KMS-11 (cell line): ENCODE data around the gene FEM1B.

ENCODE experiments used
- H2AFZ ChIP-seq: fragments of 200-600 bp; sonication (generic); 2 replicates; pipeline ENCODE4 v1.6.1; 2016; ENCODE audit warnings: antibody characterized with exemption, mixed run types, low read depth
- H3K27ac ChIP-seq: fragments of 200-600 bp; sonication (generic); 2 replicates; pipeline ENCODE4 v1.6.1; 2016; ENCODE audit warnings: mild to moderate bottlenecking, mixed run types
- H3K27me3 ChIP-seq: fragments of 200-600 bp; sonication (generic); 2 replicates; pipeline ENCODE4 v1.6.1; 2017; ENCODE audit warnings: mild to moderate bottlenecking, low read depth, mixed run types, moderate library complexity; ENCODE audit not compliant: insufficient read depth
- H3K36me3 ChIP-seq: fragments of 200-600 bp; sonication (generic); 2 replicates; pipeline ENCODE4 v1.6.1; 2017; ENCODE audit warnings: mild to moderate bottlenecking, mixed run types; ENCODE audit not compliant: insufficient read depth
- H3K4me1 ChIP-seq: fragments of 200-600 bp; sonication (generic); 2 replicates; pipeline ENCODE4 v1.6.1; 2016; ENCODE audit warnings: mild to moderate bottlenecking, low read depth, mixed run types; ENCODE audit not compliant: poor library complexity, severe bottlenecking
- H3K4me2 ChIP-seq: fragments of 200-600 bp; sonication (generic); 2 replicates; pipeline ENCODE4 v1.7.0; 2016; ENCODE audit warnings: mild to moderate bottlenecking, mixed run types
- H3K4me3 ChIP-seq: fragments of 200-600 bp; sonication (generic); IDR thresholded peaks from 2 replicates; pipeline ENCODE4 v1.6.1; 2017; ENCODE audit warnings: low read depth, low read length, mixed read lengths; ENCODE audit not compliant: insufficient read depth
- H3K79me2 ChIP-seq: fragments of 200-600 bp; sonication (generic); 2 replicates; pipeline ENCODE4 v1.6.1; 2016; ENCODE audit warnings: low read depth, mixed run types; ENCODE audit not compliant: insufficient read depth
- H3K9ac ChIP-seq: fragments of 200-600 bp; sonication (generic); 2 replicates; pipeline ENCODE4 v1.6.1; 2016; ENCODE audit warnings: mild to moderate bottlenecking, mixed run types
- H4K20me1 ChIP-seq: fragments of 200-600 bp; sonication (generic); 2 replicates; pipeline ENCODE4 v1.6.1; 2016; ENCODE audit warnings: mild to moderate bottlenecking, mixed run types; ENCODE audit not compliant: insufficient read depth
- TF ChIP-seq, protein P1 (sequence below): fragments of 200-600 bp; sonication (generic); conservative IDR thresholded peaks from 2 replicates; pipeline ENCODE4 v1.6.1; 2017; ENCODE audit warnings: low read depth, mild to moderate bottlenecking, antibody characterized with exemption, low read length, moderate library complexity, mixed read lengths

FEM1B gene

DNA sequence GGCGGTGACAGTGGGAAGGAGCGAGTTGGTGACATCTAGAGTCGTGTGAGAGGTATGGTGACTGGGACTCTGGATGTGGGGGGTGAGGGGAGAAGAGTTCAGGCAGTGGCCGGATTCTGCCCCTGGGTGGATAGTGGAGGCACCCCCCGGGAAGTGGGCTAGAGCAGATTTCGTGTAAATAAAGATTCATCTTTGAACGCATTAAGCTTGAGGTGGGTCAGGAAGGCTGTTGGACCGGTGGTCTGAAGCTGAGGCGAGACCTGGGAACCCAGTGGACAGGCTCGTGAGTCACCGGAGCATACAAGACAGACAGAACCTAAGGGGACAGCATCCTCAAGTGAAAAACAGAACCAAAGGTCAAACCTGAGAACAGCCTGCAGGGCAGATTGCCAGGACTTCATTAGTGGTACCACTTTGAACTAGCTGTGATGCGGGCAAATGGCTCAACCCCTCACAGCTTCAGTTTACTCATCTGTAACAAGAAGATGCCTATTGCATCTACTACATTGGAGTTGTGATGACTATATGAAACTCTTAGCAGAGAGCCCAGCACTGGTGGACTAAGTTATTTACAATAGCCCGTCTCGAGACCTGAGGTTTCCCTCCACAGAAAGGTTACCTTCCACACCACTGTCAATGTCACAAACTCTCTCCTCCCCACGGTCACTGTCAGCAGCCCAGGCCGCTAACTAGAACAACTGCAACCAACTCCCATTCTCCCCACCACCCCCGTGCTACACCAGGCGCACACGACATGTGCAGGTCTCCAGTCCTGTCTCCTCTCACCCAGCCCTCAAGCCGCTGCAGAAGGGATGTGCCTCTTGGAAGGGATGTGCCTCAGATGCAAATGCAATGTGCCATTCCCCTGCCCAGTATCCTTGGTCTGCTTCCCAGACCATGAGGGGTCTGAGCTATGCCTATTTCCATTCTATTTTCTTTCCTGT is 47.1 kb upstream of the FEM1B start:
- Histone ChIP-seq H3K4me3 (no peak overlapping the region), H3K79me2 (peaks cover 38% of the 10 kb centered on the region), H4K20me1 (no peaks in the 10 kb centered on the region), H3K27ac (peak overlapping the region; percentile 83), H3K9ac (peak overlapping the region; percentile 95), H3K4me2 (peak overlapping the region; percentile 70), H3K36me3 (no peaks in the 10 kb centered on the region), H2AFZ (peak overlapping the region; percentile 73), H3K27me3 (no peaks in the 10 kb centered on the region), H3K4me1 (peaks cover 46% of the 10 kb centered on the region)
- TF ChIP-seq, protein P1, sequence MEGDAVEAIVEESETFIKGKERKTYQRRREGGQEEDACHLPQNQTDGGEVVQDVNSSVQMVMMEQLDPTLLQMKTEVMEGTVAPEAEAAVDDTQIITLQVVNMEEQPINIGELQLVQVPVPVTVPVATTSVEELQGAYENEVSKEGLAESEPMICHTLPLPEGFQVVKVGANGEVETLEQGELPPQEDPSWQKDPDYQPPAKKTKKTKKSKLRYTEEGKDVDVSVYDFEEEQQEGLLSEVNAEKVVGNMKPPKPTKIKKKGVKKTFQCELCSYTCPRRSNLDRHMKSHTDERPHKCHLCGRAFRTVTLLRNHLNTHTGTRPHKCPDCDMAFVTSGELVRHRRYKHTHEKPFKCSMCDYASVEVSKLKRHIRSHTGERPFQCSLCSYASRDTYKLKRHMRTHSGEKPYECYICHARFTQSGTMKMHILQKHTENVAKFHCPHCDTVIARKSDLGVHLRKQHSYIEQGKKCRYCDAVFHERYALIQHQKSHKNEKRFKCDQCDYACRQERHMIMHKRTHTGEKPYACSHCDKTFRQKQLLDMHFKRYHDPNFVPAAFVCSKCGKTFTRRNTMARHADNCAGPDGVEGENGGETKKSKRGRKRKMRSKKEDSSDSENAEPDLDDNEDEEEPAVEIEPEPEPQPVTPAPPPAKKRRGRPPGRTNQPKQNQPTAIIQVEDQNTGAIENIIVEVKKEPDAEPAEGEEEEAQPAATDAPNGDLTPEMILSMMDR, result no peak

DNA sequence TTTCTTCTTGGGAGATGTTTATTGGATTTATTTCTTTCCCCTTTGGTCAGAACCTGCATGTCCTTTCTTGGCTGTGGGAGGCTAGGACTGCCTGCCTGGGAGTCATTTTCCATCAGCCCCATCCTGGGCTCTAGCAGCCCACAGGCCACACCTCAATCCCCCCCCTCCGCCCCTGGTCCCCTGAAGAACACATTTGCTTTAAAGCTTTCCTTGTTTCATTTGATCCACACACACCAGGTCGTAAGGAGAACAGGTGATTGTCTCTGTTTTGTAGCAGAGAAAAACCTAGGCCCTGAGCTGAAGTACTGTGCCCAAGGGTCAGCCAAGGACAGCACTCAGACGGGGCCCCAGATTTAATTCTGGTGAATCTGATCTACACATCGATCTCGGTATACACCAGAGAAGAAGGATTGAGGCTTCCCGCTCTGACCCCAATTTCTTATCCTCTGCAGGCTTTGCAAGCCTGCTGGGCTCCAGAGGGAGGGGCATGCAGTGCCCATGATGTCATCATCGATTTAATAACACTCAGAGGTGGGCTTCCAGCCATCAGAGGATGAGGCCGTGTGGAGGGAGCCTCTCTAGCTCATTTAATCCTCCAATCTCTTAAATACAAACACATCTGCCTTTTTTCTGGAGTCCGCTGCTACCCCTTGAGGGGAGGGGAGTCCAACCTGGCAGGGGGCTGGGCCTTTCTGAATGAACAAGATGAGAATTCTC is 46.3 kb upstream of the FEM1B start:
- no peaks in the 10 kb centered on the region for H3K36me3 ChIP-seq
- H3K27me3 ChIP-seq, result no peaks in the 10 kb centered on the region
- TF ChIP-seq, protein P1, result no peak
- H3K79me2 ChIP-seq, result peaks cover 30% of the 10 kb centered on the region
- H4K20me1 ChIP-seq, result no peaks in the 10 kb centered on the region
- H3K4me1 ChIP-seq, result peaks cover 37% of the 10 kb centered on the region
- no peak overlapping the region for H3K4me2 ChIP-seq
- H3K4me3 ChIP-seq, result no peak overlapping the region
- H2AFZ ChIP-seq, result no peak overlapping the region; the same call in 1 of the 2 replicates
- no peak overlapping the region; the same call in 1 of the 2 replicates for H3K9ac ChIP-seq
- H3K27ac ChIP-seq, result no peak overlapping the region

DNA sequence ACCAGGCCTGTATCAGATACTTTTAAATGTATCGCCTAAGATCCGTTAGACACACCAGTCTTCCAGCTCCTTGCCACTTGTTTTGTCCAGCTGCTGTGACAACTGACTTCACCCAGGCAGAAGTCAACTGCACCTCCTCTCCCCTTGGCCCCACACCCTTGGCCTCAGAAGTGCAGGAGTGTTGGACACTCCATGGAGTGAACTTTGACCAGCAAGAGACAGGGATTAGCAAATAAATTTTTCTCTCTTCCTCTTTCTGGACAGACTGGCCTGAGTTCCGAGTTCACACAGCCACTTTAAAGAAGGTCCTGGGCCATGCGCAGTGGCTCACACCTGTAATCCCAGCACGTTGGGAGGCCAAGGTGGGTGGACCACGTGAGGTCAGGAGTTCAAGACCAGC is 45.1 kb upstream of the FEM1B start:
- no peak overlapping the region for H2AFZ ChIP-seq

DNA sequence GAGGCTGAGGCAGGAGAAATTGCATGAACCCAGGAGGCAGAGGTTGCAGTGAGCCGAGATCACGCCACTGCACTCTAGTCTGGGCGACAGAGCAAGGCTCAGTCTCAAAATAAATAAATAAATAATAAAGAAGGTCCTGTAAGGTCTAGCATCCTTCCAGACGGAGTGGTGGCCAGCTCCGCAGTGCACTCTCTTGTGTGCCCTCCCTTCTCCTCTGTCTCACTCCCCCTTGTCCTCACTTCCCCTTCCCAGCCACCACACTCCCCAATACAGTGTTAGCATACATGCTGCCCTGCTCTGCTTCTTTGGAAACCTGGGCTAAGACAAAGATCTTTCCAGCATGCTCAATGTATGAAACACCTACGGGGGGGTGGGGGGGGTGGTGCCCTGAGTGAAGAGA is 44.6 kb upstream of the FEM1B start:
- Histone ChIP-seq H3K36me3 (no peaks in the 10 kb centered on the region), H4K20me1 (no peaks in the 10 kb centered on the region), H3K79me2 (peaks cover 13% of the 10 kb centered on the region), H3K4me2 (no peak overlapping the region), H3K4me3 (no peak overlapping the region), H2AFZ (no peak overlapping the region), H3K27me3 (no peaks in the 10 kb centered on the region), H3K27ac (no peak overlapping the region), H3K4me1 (peaks cover 27% of the 10 kb centered on the region), H3K9ac (no peak overlapping the region)
- TF ChIP-seq, protein P1, result no peak

More for the DNA sequence above, 45.1 kb upstream of the FEM1B start:
- Histone ChIP-seq H3K4me2 (no peak overlapping the region), H3K79me2 (peaks cover 18% of the 10 kb centered on the region), H3K36me3 (no peaks in the 10 kb centered on the region), H3K4me1 (peaks cover 27% of the 10 kb centered on the region), H3K9ac (no peak overlapping the region), H3K4me3 (no peak overlapping the region), H3K27ac (no peak overlapping the region), H3K27me3 (no peaks in the 10 kb centered on the region), H4K20me1 (no peaks in the 10 kb centered on the region)
- TF ChIP-seq, protein P1, result no peak
